Esophagus squamous epithelium (tissue), 5 donors: ENCODE measurements around the gene C11orf65. TPM values are rescaled to one million over a fixed set of nuclear protein-coding genes. Genes with fewer than 3 reads are reported as not detected.
A peak's percentile ranks its signal among the peaks of the same experiment; 100 is the strongest.

ENCODE experiments used
- DNase-seq: peaks from one replicate; lab custom pipeline; 2025; lab: John Stamatoyannopoulos, UW
- H3K27ac ChIP-seq, 4 donors: fragments of 200-600 bp; sonication (generic); one replicate each; pipeline ENCODE4 v1.5.1; 2016 to 2019; ENCODE audit warnings: mild to moderate bottlenecking in 1 of 4
- H3K27me3 ChIP-seq, 4 donors: fragments of 200-600 bp; sonication (generic); 1 replicate in 3 of 4; 2 replicates in 1 of 4; pipeline versions ENCODE4 v1.5.1 to v1.6.0; 2017 to 2021; ENCODE audit warnings: antibody characterized with exemption in 1 of 4
- H3K36me3 ChIP-seq, 3 donors: fragments of 200-600 bp; sonication (generic); one replicate each; pipeline ENCODE4 v1.5.1; 2016 to 2019
- H3K4me1 ChIP-seq, 3 donors: fragments of 200-600 bp; sonication (generic); one replicate each; pipeline ENCODE4 v1.5.1; 2017 to 2019
- H3K4me3 ChIP-seq, 4 donors: fragments of 200-600 bp; sonication (generic); 1 replicate in 3 of 4; 2 replicates in 1 of 4; pipeline ENCODE4 v1.5.1; 2016 to 2019; ENCODE audit warnings: mild to moderate bottlenecking in 2 of 4, moderate library complexity in 1 of 4
- H3K9me3 ChIP-seq, 3 donors: fragments of 200-600 bp; sonication (generic); one replicate each; pipeline ENCODE4 v1.5.1; 2016 to 2019
- CTCF ChIP-seq, 6 experiments: fragments of 450-650 bp in 4 of 6; fragments of 200-600 bp in 2 of 6; sonication (generic) in 2 of 6; IDR thresholded peaks; one replicate each; pipeline ENCODE4 v1.5.1; 2016 to 2019; ENCODE audit warnings: antibody characterized with exemption in 6 of 6, mild to moderate bottlenecking in 4 of 6, moderate library complexity in 4 of 6
- POLR2A ChIP-seq, 4 donors: fragments of 450-650 bp; IDR thresholded peaks; one replicate each; pipeline ENCODE4 v1.6.1; 2017; ENCODE audit warnings: antibody characterized with exemption in 4 of 4, mild to moderate bottlenecking in 4 of 4, moderate library complexity in 3 of 4
- WGBS, 2 donors: methylation state at CpG; one replicate each; pipeline ENCODE4 v1.1.5; 2018; 5-methylcytosine and 5-hydroxymethylcytosine counted together
- intact Hi-C: fragments of 100-400 bp; cut with DNase I; formaldehyde crosslinking; loops from one replicate; pipeline ENCODE4 v1.15.0; 2022
- total RNA-seq, 4 donors: library from RNA; depleted of rRNA; stranded (reverse); fragments of >200 nt; gene quantifications; one replicate each; pipeline ENCODE4 v1.1.0, GENCODE V29; 2016
- donor health status: DM: yes; HTN: yes; CAD: no.

C11orf65 gene
- total RNA-seq, 4 donors from 2014 or later = 0.09 to 2.7 (median 0.95) TPM; not detected in 1

GRCh38 chr11:108340973-108341372, 126.4 kb downstream of the C11orf65 start:
- no peak overlapping the region for H3K4me3 ChIP-seq
- H3K9me3 ChIP-seq = no peaks in the 10 kb centered on the region
- no peak for DNase-seq
- H3K27ac ChIP-seq = peak overlapping the region in 1 of 4 donors; percentile 34
- intact Hi-C loops = no loop called here
- no peaks in the 10 kb centered on the region for H3K27me3 ChIP-seq
- WGBS, 2 donors = 46 to 60% methylated on average over 1 of the region's 1 CpG
- peaks cover 0 to 20% (median 0%) of the 10 kb centered on the region in 3 donors for H3K4me1 ChIP-seq
- peaks cover 0 to 30% (median 1%) of the 10 kb centered on the region in 3 donors for H3K36me3 ChIP-seq
- no peak for TF ChIP-seq POLR2A (IDR thresholded peaks at IDR 0.05)

- TF ChIP-seq CTCF (IDR thresholded peaks at IDR 0.05) (no peak), POLR2A (IDR thresholded peaks at IDR 0.05) (no peak)
- intact Hi-C loops = no loop called here
- no peak overlapping the region for H3K27ac ChIP-seq
- DNase-seq = no peak
- H3K9me3 ChIP-seq = no peaks in the 10 kb centered on the region
- peaks cover 0 to 45% (median 8%) of the 10 kb centered on the region in 3 donors for H3K36me3 ChIP-seq
- no peak overlapping the region for H3K4me3 ChIP-seq
- peaks cover 0 to 14% (median 0%) of the 10 kb centered on the region in 3 donors for H3K4me1 ChIP-seq
- WGBS, 2 donors = 74 to 97% methylated on average over 2 of the region's 2 CpGs
- H3K27me3 ChIP-seq = no peaks in the 10 kb centered on the region
Observed at GRCh38 chr11:108338750-108339149, 128.6 kb downstream of the C11orf65 start.

- Histone ChIP-seq H3K27me3 (no peaks in the 10 kb centered on the region), H3K4me1 (no peaks in the 10 kb centered on the region), H3K36me3 (peaks cover 4 to 97% (median 8%) of the 10 kb centered on the region in 3 donors), H3K27ac (no peak overlapping the region), H3K9me3 (no peaks in the 10 kb centered on the region), H3K4me3 (no peak overlapping the region)
- intact Hi-C loops = no loop called here
- TF ChIP-seq POLR2A (IDR thresholded peaks at IDR 0.05) (no peak), CTCF (IDR thresholded peaks at IDR 0.05) (no peak)
- no peak for DNase-seq
- WGBS, 2 donors = 82 to 93% methylated on average over 2 of the region's 2 CpGs
Observed at GRCh38 chr11:108333403-108333899, 133.9 kb downstream of the C11orf65 start.

Other genes starting within 250 kb of the C11orf65 start
- 10 to 100 TPM in 2 of 4 donors, 1 to 10 TPM in 2; 8.2 to 15.6 (median 11.7) TPM for gene NPAT, start 244.9 kb downstream of the C11orf65 start, total RNA-seq
- gene ATM, start 244.5 kb downstream of the C11orf65 start, total RNA-seq = 10 to 100 TPM; 13.9 to 52.6 (median 21.7) TPM
- gene POGLUT3, start 30.9 kb upstream of the C11orf65 start, total RNA-seq = 10 to 100 TPM in 2 of 4 donors, 1 to 10 TPM in 2; 6.0 to 18.3 (median 13.2) TPM
- 10 to 100 TPM; 23.4 to 36.7 (median 26.7) TPM for gene EXPH5, start 126.2 kb upstream of the C11orf65 start, total RNA-seq
- gene DDX10, start 197.5 kb upstream of the C11orf65 start, total RNA-seq = 10 to 100 TPM in 3 of 4 donors, 1 to 10 TPM in 1; 5.5 to 25.0 (median 17.5) TPM